Thoracic aorta (tissue), 2 donors: ENCODE results near the gene ACOT12. TPM values are rescaled to one million over a fixed set of nuclear protein-coding genes. Genes with fewer than 3 reads are reported as not detected.

Source experiments
- ATAC-seq: fragments of 150-250 bp; one replicate; pipeline ENCODE4 v1.8.0; 2017; ENCODE audit warnings: low read depth; ENCODE audit not compliant: insufficient number of reproducible peaks, low FRiP score
- DNase-seq: peaks from one replicate; pipeline ENCODE4 v3.0.0-alpha.2; 2020; ENCODE audit warnings: low spot score
- H3K27ac ChIP-seq, 2 donors: fragments of 200-600 bp; sonication (generic); 1 replicate in 1 of 2; 2 replicates in 1 of 2; pipeline ENCODE4 v1.5.1; 2016; ENCODE audit warnings: mild to moderate bottlenecking in 2 of 2, moderate library complexity in 2 of 2
- H3K27me3 ChIP-seq: fragments of 200-600 bp; sonication (generic); replicated peaks from 2 replicates; pipeline ENCODE4 v1.6.0; 2016; ENCODE audit warnings: mild to moderate bottlenecking; ENCODE audit not compliant: insufficient read depth
- H3K36me3 ChIP-seq: fragments of 200-600 bp; sonication (generic); one replicate; pipeline ENCODE4 v1.5.1; 2016
- H3K4me1 ChIP-seq, 2 donors: fragments of 200-600 bp; sonication (generic); 1 replicate in 1 of 2; 2 replicates in 1 of 2; pipeline versions ENCODE4 v1.5.1 to v1.6.0; 2016; ENCODE audit warnings: low read depth in 2 of 2, mild to moderate bottlenecking in 1 of 2; ENCODE audit not compliant: control insufficient read depth in 1 of 2
- H3K4me3 ChIP-seq: fragments of 200-600 bp; sonication (generic); 2 replicates; pipeline ENCODE4 v1.5.1; 2016; ENCODE audit warnings: mild to moderate bottlenecking
- H3K9me3 ChIP-seq: fragments of 200-600 bp; sonication (generic); 2 replicates; pipeline ENCODE4 v1.5.1; 2016
- total RNA-seq, 2 donors: library from RNA; depleted of rRNA; stranded (reverse); fragments of >200 nt; gene quantifications; one replicate each; pipeline versions ENCODE4 v1.1.0 to v1.2.3, GENCODE V29; 2016
- TF ChIP-seq, protein P1 (sequence below): fragments of 200-600 bp; sonication (generic); IDR thresholded peaks from one replicate; pipeline ENCODE4 v1.5.1; 2019; ENCODE audit warnings: antibody characterized with exemption

Gene ACOT12
- total RNA-seq, 2 donors from 2014 or later: 2.3 TPM; not detected in 1

- peaks cover 4 to 15% of the 10 kb centered on the region in 2 donors for H3K4me1 ChIP-seq
- H3K27me3 ChIP-seq: no peaks in the 10 kb centered on the region
- no peak overlapping the region for H3K4me3 ChIP-seq
- no peaks in the 10 kb centered on the region for H3K36me3 ChIP-seq
- TF ChIP-seq, protein P1, sequence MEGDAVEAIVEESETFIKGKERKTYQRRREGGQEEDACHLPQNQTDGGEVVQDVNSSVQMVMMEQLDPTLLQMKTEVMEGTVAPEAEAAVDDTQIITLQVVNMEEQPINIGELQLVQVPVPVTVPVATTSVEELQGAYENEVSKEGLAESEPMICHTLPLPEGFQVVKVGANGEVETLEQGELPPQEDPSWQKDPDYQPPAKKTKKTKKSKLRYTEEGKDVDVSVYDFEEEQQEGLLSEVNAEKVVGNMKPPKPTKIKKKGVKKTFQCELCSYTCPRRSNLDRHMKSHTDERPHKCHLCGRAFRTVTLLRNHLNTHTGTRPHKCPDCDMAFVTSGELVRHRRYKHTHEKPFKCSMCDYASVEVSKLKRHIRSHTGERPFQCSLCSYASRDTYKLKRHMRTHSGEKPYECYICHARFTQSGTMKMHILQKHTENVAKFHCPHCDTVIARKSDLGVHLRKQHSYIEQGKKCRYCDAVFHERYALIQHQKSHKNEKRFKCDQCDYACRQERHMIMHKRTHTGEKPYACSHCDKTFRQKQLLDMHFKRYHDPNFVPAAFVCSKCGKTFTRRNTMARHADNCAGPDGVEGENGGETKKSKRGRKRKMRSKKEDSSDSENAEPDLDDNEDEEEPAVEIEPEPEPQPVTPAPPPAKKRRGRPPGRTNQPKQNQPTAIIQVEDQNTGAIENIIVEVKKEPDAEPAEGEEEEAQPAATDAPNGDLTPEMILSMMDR: no peak
- DNase-seq: no peak
- H3K27ac ChIP-seq: no peak overlapping the region
- no peaks in the 10 kb centered on the region for H3K9me3 ChIP-seq
- no peak for ATAC-seq
These were observed 28.7 kb upstream of the ACOT12 start for GRCh38 chr5:81422671-81423070.

DNA sequence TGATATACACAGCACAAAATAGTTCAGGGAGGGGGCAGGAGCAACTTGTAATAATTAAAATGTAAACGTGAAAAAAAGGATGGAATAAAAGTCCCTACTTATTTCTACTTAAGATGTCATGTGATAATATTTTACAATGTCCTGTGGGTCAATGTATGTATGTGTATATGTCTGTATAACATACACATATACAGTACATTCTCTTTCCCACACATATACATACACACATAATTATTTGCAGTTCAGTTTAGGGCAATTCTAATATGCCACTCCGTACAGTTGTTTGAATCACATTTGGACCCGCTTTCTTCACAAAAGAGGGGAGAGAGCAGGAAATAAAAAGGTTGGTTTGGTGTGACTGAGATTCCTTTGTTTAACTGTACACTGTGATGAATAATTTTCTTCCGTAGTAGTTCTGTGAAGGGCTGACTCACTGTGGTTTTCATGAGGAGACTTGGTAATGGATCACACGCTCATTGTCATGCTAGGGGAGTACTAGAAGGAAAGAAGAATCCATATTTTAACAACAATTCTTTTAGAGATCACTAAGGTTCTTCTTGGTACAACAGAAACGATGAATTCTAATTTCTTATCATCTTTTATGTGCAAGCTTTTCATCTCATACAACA is 26.2 kb upstream of the ACOT12 start:
- H3K4me1 ChIP-seq: peaks cover 0 to 1% of the 10 kb centered on the region in 2 donors
- H3K27me3 ChIP-seq: no peaks in the 10 kb centered on the region
- no peak overlapping the region for H3K4me3 ChIP-seq
- no peaks in the 10 kb centered on the region for H3K9me3 ChIP-seq
- TF ChIP-seq, protein P1: no peak
- DNase-seq (no peak), ATAC-seq (no peak)
- no peak overlapping the region for H3K27ac ChIP-seq
- H3K36me3 ChIP-seq: no peaks in the 10 kb centered on the region

- Histone ChIP-seq H3K9me3 (no peaks in the 10 kb centered on the region), H3K4me3 (no peak overlapping the region), H3K36me3 (no peaks in the 10 kb centered on the region), H3K4me1 (no peaks in the 10 kb centered on the region), H3K27me3 (no peaks in the 10 kb centered on the region), H3K27ac (no peak overlapping the region)
- TF ChIP-seq, protein P1: no peak
- no peak for DNase-seq
- no peak for ATAC-seq
These were observed 24.7 kb upstream of the ACOT12 start for GRCh38 chr5:81418606-81419005.

DNA sequence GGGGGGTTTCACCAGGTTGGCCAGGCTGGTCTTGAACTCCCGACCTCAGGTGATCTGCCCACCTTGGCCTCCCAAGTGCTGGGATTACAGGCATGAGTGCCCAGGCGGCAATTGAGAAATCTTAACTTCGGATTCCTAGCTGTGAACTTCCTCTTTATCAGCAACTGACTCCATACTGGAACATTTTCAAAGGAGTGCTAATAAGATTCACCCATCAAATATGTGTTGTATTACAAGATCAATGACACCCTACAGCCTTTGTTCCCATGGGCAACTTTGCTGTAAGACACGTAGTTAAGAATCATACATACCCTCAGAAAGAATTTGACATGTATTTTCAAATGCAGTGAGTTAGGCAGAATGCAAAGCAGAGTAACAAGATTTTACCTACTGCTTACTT is 23.1 kb upstream of the ACOT12 start:
- TF ChIP-seq, protein P1: no peak
- Histone ChIP-seq H3K36me3 (no peaks in the 10 kb centered on the region), H3K4me1 (no peaks in the 10 kb centered on the region), H3K27me3 (no peaks in the 10 kb centered on the region), H3K4me3 (no peak overlapping the region), H3K9me3 (no peaks in the 10 kb centered on the region), H3K27ac (no peak overlapping the region)
- DNase-seq: no peak
- ATAC-seq: no peak

DNA sequence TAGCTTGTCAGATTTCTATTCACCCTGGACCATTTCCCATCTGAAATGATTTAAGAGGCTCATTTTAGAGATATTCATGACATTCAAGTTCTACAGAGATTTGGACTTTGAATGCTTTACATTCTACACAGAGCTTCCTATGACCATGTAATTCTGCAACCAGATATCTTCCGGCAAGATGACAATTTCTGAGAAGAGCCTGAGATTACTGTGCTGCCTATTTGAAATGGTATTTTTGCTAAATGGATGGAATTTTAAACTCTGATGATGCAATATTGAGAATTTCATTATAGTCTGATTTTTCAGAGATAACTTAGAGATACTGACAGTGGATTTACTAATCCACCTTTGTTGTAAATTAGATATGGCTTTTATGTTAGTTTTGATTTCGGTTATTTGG is 16.0 kb upstream of the ACOT12 start:
- Histone ChIP-seq H3K9me3 (no peaks in the 10 kb centered on the region), H3K27ac (no peak overlapping the region), H3K4me3 (no peak overlapping the region), H3K36me3 (no peaks in the 10 kb centered on the region), H3K27me3 (no peaks in the 10 kb centered on the region), H3K4me1 (no peaks in the 10 kb centered on the region)
- no peak for DNase-seq
- TF ChIP-seq, protein P1: no peak
- ATAC-seq: no peak
